HG02623 (cell line): ENCODE data around the gene TPI1.
"Not testable (repeated sequence)": the region's sequence is repeated elsewhere in the genome, so short reads cannot be mapped to it uniquely, and the experiment has no call there.

Experiments used
- ATAC-seq: cut with Tn5 transposase; IDR thresholded peaks from one replicate; pipeline ENCODE4 v1.9.1; 2021; ENCODE audit warnings: moderate library complexity; ENCODE audit not compliant: unreplicated experiment

Gene TPI1

DNA sequence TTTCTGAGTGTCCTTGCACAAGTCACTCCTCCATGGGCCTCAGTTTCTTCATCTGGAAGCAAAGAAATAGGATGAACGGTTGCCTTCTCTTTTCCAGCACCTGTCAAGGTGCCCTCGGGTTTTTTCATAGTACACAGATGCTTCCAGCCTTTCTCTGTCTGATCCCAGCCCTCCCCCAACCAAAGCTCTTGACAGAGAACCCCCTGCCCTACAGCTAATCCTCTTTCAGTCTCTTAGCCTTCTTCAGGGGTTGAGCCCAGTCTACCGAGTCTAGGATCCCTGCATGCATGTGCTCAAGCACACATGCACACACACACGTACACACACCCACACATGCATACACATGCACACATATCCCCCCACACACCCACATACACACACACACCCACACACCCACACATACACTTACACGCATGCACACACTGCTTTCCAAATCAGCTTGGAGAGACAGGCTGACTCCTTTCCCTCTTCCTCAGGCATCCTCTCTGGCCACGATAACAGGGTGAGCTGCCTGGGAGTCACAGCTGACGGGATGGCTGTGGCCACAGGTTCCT lies 20.9 kb upstream of the TPI1 start:
- no peak for ATAC-seq

DNA sequence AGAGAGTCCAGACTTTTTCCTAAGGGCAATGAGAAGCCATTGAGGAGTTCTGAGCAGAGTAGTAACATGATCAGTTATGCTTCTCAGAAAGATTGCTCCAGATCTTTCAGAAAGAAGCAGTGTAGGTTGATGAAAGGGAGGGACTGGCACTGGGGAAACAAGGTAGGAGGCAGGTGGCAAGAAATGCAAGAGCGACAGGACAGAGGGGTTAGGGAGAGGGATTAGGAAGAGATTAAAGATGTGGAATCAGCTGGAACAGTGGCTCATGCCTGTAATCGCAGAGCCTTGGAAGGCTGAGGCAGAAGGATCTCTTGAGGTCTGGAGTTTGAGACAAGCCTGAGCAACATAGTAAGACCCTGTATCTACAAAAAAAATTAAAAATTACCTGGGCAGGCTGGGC lies 19.7 kb upstream of the TPI1 start:
- ATAC-seq: no peak

DNA sequence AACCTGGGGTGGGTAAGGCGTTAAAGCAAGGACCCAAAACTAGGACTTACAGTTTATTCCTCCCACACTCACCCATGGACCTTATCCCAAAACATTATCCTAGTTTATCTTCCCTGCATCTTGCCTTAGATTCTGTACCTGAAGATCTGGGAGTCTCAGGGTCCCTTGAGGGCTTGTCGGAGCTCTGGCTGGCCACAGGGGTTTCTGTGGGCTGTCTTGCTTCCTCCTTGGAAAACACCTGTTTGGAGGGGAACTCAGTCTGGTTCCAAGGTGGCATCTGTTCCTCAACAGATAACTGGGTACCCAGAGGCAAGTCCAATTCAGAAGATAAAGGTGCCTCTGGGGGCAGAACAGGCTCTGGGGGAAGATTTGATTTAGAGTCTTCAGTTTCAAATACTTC lies 17.9 kb upstream of the TPI1 start:
- no peak for ATAC-seq

DNA sequence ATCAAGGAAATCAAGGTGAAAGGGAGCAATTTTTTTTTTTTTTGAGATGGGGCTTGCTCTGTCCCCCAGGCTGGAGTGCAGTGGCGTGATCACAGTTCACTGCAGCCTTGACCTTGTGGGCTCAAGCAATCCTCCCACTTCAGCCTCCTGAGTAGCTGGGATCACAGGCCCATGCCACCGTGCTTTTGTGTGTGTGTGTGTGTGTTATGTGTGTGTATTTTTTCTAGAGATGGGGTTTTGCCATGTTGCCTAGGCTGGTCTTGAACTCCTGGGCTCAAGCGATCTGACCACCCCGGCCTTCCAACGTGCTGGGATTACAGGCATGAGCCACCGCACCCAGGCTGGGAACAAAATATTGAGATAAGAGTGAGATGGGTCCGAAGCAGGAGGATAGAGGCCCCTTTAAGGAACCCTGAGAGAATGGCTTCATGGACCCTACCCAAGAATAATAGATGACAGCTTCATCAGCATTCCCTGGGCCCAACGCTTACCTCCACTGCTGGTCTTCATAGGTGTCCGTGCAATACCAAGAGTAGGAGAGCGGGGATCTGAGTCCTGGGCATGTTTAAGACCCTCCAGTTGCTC lies 17.3 kb upstream of the TPI1 start:
- ATAC-seq: no peak

DNA sequence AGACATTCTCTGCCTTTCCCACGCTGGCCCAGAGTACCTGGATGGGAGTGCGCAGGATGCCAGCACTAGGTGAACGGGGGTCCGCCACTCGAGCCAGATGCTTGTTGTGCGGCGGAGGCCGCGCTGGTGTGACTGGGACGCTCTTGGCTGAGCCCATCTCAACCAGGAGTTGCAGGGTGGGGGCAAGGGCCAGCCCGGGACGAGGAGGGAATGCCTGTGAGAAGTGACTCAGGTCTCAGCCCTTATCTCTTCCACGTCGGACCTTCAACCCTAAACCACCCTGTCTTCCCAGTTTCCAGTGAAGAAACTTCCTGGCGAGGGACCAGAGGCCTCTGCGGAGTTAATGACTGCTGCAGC lies 16.6 kb upstream of the TPI1 start:
- ATAC-seq: no peak

DNA sequence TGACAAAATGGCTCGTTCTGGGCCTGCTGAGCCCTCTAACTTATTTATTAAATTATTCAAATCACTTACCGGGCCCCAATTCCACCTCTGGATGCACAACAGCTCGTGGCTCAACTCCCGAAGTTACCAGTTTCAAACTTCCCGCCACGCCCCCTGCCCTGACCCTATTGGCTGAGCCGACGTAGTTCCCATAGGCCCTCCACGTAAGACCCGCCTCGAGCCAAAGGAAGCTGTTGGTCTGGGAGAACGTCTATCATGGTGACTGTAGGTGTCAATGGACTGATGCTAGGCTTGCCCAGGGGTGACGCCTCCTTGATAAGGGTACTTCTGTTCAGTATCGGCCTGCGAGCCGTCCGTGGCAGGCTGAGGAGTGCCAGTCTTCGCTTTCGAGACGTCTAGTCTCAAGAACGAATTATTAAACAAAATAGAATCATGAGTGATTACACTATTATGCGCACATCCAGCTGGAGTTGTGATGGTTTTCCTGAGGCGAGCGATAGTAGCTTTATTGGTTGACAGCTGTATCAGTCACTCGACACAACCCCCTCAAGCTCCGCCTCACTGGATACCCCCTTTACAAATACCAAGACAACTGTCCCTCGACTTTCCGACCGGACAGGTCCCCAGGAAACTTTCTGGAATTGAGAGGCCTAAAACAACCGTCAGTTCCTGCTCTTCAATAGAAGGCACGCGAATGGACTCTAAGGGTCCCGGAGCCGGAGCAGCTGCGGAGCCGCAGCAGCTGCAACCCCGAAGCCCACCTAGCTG lies 16.0 kb upstream of the TPI1 start, which contains the start of gene CDCA3:
Gene CDCA3, minus strand, starts transcription at position 134 of the 768 bp plus-strand sequence. CDS start 334 bp downstream, outside the sequence.
- ATAC-seq: peak; percentile 45

DNA sequence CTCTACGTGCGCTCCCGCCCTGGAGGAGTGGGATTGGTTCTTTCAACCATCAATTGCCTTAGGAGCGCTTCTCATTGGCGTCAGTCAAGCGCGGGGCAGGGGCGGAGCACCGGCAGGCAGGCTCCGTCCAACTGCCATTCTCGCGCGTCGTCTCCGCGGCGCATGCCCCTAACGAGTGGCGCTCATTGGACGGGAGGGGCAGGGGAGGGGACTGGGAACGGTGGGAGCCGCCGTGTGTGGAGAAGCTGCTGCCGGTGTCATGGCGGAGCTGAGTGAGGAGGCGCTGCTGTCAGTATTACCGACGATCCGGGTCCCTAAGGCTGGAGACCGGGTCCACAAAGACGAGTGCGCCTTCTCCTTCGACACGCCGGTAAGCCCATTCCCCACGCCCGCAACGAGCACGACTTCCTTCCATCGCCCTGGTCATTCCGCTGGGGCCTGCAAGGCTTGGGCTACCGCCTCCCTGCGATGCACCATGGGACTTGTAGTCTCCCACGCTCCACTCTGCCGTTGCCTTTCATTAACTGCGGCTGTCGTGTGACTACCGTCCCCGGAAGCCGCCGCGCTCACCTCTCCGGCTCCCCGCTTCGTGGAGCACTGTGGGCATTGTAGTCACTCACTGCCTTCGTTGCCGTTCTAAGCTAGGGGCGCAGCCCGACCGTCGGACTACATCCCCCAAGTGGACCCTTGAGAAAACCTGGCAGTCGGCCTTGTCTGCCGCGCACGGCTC lies 15.2 kb upstream of the TPI1 start, which contains the start of gene USP5:
Gene USP5, plus strand, starts transcription at position 230 of the 730 bp plus-strand sequence. Its CDS starts 30 bp downstream, at position 260.
- peak; percentile 66 for ATAC-seq

DNA sequence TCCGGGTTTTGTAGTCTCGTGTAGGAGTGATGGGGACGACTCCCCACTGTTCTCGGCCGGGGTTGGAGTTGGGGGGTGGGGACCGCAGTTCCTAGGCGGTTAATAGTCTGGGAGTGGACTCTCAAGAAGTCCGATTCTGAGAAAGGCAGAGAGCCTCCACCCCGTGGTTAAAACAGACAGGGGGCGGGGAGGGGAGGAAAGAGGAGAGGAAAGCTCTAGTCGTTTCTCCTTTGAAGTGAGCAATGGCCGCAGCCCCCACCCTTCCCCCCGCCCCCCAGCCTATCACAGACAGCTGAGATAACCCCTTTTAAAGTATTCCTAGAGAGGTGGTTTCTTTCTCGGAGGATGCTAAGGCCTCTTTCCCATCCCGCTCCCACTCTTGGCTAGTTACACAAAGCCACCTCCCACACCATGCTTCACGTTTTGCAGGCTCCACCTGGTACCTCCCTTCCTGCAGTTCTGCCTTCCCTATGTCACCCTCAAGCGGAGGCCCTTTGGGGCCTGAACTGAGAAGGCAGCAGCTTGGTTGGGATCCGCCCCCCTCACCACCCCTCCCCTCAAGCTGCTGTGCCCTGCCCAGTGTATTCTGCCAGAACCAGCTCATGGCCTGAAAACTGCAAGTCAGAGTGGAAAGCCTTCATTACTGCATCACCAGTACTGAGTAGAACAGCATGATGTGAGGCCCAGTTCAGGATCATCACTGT lies 14.5 kb upstream of the TPI1 start:
- ATAC-seq: no peak

DNA sequence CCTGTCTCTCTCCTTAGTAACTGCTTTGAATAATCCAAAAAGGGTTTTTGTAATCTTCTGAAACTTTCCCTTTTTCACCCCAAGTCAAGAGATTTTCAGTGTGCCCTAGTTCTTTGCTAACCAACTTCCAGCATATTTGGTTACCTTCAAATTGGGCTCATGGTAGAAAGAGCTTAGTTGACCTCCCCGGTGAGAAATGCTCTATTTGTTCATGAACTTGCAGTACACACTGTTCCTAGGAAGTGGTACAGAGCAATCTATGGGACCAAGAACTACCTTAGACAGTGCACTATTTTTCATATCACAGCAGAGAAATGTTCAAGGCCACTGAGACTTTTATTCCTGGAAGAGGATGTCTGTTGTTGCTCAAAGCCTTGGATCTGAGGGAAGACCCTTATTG lies 13.7 kb upstream of the TPI1 start:
- ATAC-seq: no peak

DNA sequence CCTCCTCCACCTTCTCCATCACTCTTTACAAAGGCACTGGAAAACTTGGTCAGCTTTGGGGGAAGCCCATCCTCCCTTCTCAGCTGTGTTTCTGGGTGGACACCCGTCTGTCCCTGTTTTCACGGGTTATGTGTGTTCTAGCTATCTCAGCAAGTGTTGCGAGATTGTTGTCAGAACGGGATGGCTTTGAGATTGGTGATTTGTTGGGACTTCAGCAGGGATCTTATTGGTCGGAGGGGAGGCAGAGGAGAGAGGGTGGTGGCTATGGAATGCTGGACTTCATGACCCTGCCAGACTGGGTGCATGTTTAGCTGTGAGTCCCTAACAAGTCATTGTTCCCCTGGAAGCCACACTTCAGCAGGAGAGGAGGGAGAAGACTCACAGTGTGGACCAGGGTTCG lies 13.3 kb upstream of the TPI1 start:
- ATAC-seq: no peak

DNA sequence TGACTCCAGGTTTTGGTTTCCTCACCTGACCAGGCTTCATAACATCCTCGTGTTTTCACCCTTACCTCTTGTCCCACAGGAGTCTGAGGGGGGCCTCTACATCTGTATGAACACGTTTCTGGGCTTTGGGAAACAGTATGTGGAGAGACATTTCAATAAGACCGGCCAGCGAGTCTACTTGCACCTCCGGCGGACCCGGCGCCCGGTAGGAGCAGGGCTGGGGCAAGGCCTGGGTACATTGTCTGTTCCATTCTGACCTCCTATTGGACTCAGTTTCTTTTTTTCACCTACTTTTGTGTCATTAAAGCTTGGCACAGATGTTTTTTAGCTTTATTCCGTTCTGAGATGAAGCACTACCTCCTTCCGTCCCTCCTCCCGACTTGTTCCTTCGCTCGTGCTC lies 12.0 kb upstream of the TPI1 start:
- no peak for ATAC-seq

DNA sequence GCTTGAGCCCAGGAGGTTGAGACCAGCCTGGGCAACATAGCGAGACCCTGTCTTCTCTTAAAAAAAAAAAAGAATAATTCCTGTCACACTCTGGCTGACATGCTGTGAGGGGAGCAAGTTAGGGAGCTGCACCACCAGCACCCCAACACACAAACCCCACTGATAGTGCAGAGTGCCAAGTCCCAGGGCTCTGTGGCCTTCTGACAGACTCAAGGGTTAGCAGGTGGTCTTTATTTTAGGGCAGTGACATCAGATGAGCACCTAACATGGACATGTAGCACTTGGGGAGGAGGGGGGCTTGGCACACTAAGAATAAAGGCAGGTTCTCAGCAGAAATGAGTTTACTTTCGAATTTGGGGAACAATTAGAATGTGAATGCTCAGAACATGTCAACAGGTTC lies 8.5 kb upstream of the TPI1 start:
- no peak for ATAC-seq

DNA sequence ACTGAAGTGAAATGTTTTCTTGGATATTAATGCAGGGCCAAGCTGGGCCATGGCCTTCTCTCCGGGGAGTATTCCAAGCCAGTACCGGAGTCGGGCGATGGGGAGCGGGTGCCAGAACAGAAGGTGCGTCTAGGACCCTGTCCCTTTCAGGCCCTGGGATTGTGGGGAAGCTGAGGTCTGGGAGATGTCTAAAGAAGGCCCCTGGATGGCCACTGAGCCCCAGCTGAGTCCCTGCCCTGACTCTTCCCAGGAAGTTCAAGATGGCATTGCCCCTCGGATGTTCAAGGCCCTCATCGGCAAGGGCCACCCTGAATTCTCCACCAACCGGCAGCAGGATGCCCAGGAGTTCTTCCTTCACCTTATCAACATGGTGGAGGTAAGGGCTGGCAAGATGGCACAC lies 7.2 kb upstream of the TPI1 start:
- ATAC-seq: no peak

DNA sequence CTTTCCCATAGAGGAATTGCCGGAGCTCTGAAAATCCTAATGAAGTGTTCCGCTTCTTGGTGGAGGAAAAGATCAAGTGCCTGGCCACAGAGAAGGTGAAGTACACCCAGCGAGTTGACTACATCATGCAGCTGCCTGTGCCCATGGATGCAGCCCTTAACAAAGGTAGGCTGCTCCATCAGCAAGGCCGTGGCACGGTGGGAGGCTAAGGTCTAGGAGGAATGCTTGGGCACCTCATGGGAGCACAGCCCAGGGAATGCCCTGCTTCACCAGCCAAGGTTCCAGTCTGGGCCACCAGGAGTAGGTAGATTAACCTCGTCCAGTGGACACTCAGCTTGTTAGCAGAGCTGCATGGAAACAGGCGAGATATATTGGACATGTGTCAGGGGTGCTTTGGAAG lies 6.4 kb upstream of the TPI1 start:
- ATAC-seq: no peak

DNA sequence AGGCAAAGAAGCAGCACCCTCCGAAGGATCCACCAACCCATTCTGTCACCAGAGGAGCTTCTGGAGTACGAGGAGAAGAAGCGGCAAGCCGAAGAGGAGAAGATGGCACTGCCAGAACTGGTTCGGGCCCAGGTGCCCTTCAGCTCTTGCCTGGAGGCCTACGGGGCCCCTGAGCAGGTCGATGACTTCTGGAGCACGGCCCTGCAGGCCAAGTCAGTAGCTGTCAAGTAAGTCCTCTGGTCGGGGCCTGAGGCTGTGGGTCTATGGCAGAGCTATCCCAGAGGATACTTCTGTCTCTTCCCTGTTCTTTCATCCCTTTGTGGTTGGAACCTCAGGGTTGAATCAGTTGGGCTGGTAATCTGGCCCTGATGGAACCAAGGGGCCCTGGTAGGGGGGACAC lies 5.9 kb upstream of the TPI1 start:
- no peak for ATAC-seq

DNA sequence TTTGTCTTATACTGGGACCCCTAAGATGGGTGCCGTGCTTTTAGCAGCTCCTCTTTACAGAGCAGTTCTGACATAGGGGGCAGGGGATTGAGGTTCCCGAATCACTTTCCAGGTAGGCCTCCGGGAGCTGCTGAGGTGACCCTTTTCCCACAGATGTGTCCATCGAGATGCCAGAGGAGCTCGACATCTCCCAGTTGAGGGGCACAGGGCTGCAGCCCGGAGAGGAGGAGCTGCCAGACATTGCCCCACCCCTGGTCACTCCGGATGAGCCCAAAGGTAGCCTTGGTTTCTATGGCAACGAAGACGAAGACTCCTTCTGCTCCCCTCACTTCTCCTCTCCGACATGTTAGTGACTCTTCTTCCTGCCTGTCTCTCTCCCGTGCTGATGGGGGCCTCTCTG lies 4.3 kb upstream of the TPI1 start:
- ATAC-seq: no peak

DNA sequence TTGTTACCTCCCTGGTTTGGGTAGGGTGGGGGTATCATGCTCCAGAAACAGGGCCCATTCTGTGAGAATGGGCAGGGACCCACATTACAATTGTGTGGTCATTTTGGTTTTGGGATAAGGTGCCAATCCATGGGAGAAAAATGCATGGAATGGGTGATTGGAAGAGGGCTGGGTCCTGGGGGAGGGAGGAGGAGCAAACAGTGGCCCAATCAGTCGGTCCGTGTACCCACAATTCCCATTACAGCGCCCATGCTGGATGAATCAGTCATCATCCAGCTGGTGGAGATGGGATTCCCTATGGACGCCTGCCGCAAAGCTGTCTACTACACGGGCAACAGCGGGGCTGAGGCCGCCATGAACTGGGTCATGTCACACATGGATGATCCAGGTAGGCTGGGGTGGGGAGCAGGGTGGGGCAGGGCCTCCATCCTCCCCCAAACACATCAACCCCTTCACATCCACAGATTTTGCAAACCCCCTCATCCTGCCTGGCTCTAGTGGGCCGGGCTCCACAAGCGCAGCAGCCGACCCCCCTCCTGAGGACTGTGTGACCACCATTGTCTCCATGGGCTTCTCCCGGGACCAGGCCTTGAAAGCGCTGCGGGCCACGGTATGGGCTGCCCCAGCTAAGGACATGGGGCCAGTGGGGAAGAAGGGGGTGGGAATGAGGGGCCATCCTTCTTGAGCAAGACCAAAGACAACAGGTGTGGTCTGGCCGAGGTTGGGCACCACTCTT lies 3.6 kb upstream of the TPI1 start:
- no peak for ATAC-seq

DNA sequence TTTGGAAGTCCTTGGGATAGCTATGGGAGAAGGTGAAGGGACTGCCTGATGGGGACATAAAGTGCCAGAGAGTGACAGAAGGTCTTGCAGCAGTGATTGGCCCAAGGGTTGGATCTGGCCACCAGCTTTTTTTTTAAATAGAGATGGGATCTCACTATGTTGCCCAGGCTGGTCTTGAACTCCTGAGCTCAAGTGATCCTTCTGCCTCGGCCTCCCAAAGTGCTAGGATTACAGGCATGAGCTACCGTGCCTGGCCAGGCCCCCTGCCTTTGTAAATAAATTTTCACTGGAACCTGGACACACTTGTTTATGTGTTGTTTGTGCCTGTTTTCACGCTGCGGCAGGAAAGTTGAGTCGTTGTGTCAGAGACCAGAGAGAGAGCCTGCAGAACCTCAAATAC lies 2.0 kb upstream of the TPI1 start:
- not testable (repeated sequence) for ATAC-seq

DNA sequence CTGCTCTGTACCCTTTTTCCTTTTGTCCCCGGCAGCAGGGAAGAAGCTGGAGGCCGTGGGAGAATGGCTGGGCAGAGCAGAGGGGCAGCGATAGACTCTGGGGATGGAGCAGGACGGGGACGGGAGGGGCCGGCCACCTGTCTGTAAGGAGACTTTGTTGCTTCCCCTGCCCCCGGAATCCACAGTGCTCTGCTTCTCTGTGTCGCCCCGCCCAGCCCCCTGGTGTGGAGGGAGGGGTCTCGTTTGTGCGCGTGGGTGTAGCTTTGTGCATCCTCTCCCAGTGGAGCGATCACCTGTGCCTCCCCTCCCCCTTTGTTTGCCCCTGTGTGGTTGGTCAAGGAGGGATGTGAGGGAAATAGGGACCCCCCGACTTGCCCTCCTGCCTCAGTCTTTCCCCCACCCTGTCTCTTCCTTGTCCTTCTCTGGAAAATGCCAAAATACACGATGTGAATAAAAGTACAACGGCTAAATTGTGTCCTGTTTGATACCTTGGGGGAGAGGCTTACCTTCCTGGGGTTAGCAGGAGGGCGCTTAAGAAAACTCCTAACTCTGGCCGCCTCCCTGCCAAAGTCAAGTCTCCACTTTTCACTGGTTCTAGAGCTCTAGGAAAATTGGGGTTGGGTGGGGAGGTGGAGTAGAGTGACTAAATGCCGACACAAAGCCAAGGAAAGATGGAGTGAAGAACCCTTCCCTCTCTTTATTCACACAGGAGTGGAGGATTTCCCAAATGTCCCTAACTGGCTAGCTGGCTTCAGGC lies 990 bp upstream of the TPI1 start:
- no peak for ATAC-seq

DNA sequence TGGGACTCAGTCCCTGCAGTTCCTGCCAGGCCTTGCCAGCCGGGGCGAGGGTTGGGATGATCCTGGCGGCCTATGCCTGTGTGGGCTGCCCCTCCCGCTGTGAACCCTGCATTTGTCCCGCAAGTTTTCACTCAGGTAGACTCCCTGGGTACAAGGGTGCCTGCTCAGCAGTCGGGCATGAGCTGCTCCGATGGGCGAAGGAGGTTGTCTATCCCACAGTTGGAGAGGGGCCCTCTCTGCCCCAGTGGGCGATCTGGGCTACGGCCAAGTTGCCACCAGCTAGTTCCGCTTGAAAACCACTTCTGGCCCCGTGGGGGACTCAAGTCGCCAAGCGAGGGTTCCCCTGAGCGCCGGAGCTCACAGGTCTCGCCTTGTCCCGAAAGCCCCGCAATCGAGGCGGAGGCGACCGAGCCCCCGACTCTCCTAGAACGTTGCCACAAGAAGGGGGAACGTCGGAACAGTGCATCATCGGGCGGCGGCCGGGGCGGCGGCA lies 365 bp upstream of the TPI1 start:
- no peak for ATAC-seq
